ENCODE data around the gene LIX1.
"Not testable (repeated sequence)": the region's sequence is repeated elsewhere in the genome, so short reads cannot be mapped to it uniquely, and the experiment has no call there.

The LIX1 gene

GRCh38 chr5:97101189-97101910 is 41.1 kb downstream of the LIX1 start:
- no peak for ATAC-seq
- no peak for DNase-seq

GRCh38 chr5:97100476-97100875 is 41.9 kb downstream of the LIX1 start:
- DNase-seq (no peak), ATAC-seq (no peak)

- DNase-seq (no peak), ATAC-seq (no peak)
These were observed 43.5 kb downstream of the LIX1 start for GRCh38 chr5:97098922-97099321.

- DNase-seq (no peak), ATAC-seq (no peak)
These were observed 44.8 kb downstream of the LIX1 start for GRCh38 chr5:97097326-97098230.

- ATAC-seq (no peak), DNase-seq (no peak)
These were observed 45.6 kb downstream of the LIX1 start for GRCh38 chr5:97096846-97097245.

- ATAC-seq: no peak
- DNase-seq: no peak
These were observed 46.2 kb downstream of the LIX1 start for GRCh38 chr5:97096191-97096590.

GRCh38 chr5:97095318-97095732 is 47.1 kb downstream of the LIX1 start:
- peak; percentile 31 for ATAC-seq
- no peak for DNase-seq

- peak; percentile 96 for ATAC-seq
- peak; percentile 10 for DNase-seq
These were observed 47.7 kb downstream of the LIX1 start for GRCh38 chr5:97094579-97095317.

GRCh38 chr5:97093193-97093592 is 49.2 kb downstream of the LIX1 start:
- DNase-seq (no peak), ATAC-seq (no peak)

- ATAC-seq: no peak
These were observed 51.5 kb downstream of the LIX1 start for GRCh38 chr5:97090944-97091343.

GRCh38 chr5:97089149-97089801 is 53.1 kb downstream of the LIX1 start:
- no peak for ATAC-seq
- no peak for DNase-seq

More at GRCh38 chr5:97090944-97091343, 51.5 kb downstream of the LIX1 start:
- DNase-seq: no peak

GRCh38 chr5:97088774-97089148 is 53.6 kb downstream of the LIX1 start:
- DNase-seq (no peak), ATAC-seq (no peak)

GRCh38 chr5:97087138-97087537 is 55.3 kb downstream of the LIX1 start:
- DNase-seq: no peak

GRCh38 chr5:97085459-97086181 is 56.8 kb downstream of the LIX1 start:
- DNase-seq (no peak), ATAC-seq (no peak)

More at GRCh38 chr5:97087138-97087537, 55.3 kb downstream of the LIX1 start:
- no peak for ATAC-seq

GRCh38 chr5:97084782-97085458 is 57.5 kb downstream of the LIX1 start:
- not testable (repeated sequence) for ATAC-seq, DNase-seq

GRCh38 chr5:97078958-97079743 is 63.3 kb downstream of the LIX1 start:
- no peak for DNase-seq
- ATAC-seq: peak; percentile 32

GRCh38 chr5:97077246-97077645 is 65.2 kb downstream of the LIX1 start:
- DNase-seq (no peak), ATAC-seq (no peak)

- DNase-seq (no peak), ATAC-seq (no peak)
These were observed 66.3 kb downstream of the LIX1 start for GRCh38 chr5:97076098-97076497.

- DNase-seq (no peak), ATAC-seq (no peak)
These were observed 66.8 kb downstream of the LIX1 start for GRCh38 chr5:97075649-97076048.
